Uterus (tissue), 2 donors: Measurements from ENCODE around the gene EXOSC9.

Experiments
- CTCF ChIP-seq, 4 experiments: fragments of 200-600 bp in 2 of 4; fragments of 450-650 bp in 2 of 4; sonication (generic) in 2 of 4; IDR thresholded peaks; one replicate each; pipeline ENCODE4 v1.5.1; 2016 to 2019; ENCODE audit warnings: antibody characterized with exemption in 4 of 4, mild to moderate bottlenecking in 2 of 4, moderate library complexity in 1 of 4
- POLR2A ChIP-seq, 2 donors: fragments of 450-650 bp; IDR thresholded peaks; one replicate each; pipeline ENCODE4 v1.6.1; 2016; ENCODE audit warnings: antibody characterized with exemption in 2 of 2, mild to moderate bottlenecking in 1 of 2, moderate library complexity in 1 of 2

GRCh38 chr4:121861426-121861825, 60.3 kb downstream of the EXOSC9 start:
- TF ChIP-seq CTCF (IDR thresholded peaks at IDR 0.05) (no peak), POLR2A (IDR thresholded peaks at IDR 0.05) (no peak)
